ENCODE results near the gene MFSD6. TPM values are rescaled to one million over a fixed set of nuclear protein-coding genes. Genes with fewer than 3 reads are reported as not detected.

Gene MFSD6
- polyA plus RNA-seq, 1 donor from 2014 or later, result 11.8 TPM

DNA sequence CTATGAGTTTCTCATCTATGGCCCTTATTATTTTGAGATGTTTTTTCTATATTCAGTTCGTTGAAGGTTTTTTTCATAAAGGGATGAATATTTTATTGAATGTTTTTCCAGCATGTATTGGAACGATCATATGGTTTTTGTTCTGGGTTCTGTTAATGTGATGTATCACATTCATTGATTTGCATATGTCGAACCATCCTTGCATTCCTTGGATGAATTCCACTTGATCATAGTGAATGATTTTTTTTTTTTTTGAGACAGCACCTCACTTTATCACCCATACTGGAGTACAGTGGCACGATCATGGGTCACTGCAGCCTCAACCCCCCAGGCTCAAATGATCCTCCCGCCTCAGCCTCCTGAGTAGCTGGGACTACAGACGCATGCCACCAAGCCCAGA lies 131.9 kb downstream of the MFSD6 start:
- no peak for TF ChIP-seq EP300 (conservative IDR thresholded peaks at IDR 0.05; ENCODE audit: poor library complexity, severe bottlenecking)
- no peak for TF ChIP-seq TAF1 (IDR thresholded peaks at IDR 0.05; ENCODE audit: low read depth)
- no peak for TF ChIP-seq EZH2 (IDR thresholded peaks at IDR 0.05; ENCODE audit: borderline replicate concordance, insufficient read depth, low read length, poor library complexity, severe bottlenecking)
- TF ChIP-seq, protein P1, sequence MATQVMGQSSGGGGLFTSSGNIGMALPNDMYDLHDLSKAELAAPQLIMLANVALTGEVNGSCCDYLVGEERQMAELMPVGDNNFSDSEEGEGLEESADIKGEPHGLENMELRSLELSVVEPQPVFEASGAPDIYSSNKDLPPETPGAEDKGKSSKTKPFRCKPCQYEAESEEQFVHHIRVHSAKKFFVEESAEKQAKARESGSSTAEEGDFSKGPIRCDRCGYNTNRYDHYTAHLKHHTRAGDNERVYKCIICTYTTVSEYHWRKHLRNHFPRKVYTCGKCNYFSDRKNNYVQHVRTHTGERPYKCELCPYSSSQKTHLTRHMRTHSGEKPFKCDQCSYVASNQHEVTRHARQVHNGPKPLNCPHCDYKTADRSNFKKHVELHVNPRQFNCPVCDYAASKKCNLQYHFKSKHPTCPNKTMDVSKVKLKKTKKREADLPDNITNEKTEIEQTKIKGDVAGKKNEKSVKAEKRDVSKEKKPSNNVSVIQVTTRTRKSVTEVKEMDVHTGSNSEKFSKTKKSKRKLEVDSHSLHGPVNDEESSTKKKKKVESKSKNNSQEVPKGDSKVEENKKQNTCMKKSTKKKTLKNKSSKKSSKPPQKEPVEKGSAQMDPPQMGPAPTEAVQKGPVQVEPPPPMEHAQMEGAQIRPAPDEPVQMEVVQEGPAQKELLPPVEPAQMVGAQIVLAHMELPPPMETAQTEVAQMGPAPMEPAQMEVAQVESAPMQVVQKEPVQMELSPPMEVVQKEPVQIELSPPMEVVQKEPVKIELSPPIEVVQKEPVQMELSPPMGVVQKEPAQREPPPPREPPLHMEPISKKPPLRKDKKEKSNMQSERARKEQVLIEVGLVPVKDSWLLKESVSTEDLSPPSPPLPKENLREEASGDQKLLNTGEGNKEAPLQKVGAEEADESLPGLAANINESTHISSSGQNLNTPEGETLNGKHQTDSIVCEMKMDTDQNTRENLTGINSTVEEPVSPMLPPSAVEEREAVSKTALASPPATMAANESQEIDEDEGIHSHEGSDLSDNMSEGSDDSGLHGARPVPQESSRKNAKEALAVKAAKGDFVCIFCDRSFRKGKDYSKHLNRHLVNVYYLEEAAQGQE (IDR thresholded peaks at IDR 0.05; ENCODE audit: borderline replicate concordance), result no peak
- TF ChIP-seq POLR2AphosphoS5 (IDR thresholded peaks at IDR 0.05), result no peak
- TF ChIP-seq, protein P2, sequence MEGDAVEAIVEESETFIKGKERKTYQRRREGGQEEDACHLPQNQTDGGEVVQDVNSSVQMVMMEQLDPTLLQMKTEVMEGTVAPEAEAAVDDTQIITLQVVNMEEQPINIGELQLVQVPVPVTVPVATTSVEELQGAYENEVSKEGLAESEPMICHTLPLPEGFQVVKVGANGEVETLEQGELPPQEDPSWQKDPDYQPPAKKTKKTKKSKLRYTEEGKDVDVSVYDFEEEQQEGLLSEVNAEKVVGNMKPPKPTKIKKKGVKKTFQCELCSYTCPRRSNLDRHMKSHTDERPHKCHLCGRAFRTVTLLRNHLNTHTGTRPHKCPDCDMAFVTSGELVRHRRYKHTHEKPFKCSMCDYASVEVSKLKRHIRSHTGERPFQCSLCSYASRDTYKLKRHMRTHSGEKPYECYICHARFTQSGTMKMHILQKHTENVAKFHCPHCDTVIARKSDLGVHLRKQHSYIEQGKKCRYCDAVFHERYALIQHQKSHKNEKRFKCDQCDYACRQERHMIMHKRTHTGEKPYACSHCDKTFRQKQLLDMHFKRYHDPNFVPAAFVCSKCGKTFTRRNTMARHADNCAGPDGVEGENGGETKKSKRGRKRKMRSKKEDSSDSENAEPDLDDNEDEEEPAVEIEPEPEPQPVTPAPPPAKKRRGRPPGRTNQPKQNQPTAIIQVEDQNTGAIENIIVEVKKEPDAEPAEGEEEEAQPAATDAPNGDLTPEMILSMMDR (IDR thresholded peaks at IDR 0.05; ENCODE audit: poor library complexity, severe bottlenecking), result no peak
- no peak for TF ChIP-seq RAD21 (conservative IDR thresholded peaks at IDR 0.05)
- TF ChIP-seq MXI1 (conservative IDR thresholded peaks at IDR 0.05; ENCODE audit: poor library complexity, severe bottlenecking), result no peak
- TF ChIP-seq SMC3 (conservative IDR thresholded peaks at IDR 0.05; ENCODE audit: poor library complexity), result no peak
- H3K9ac ChIP-seq (ENCODE audit: low read length), result no peak overlapping the region
- H3K79me2 ChIP-seq (replicated peaks; ENCODE audit: insufficient read depth, low read length), result no peaks in the 10 kb centered on the region
- no peak overlapping the region for H3K4me3 ChIP-seq (ENCODE audit: low read length)
- H3K9me3 ChIP-seq (ENCODE audit: low read length), result no peaks in the 10 kb centered on the region
- H3K4me2 ChIP-seq (ENCODE audit: low read length), result no peak overlapping the region
- no peaks in the 10 kb centered on the region for H3K9me2 ChIP-seq (ENCODE audit: insufficient read depth, low read length)
- no peaks in the 10 kb centered on the region for H3K36me3 ChIP-seq (ENCODE audit: insufficient read depth, low read length)
- no peaks in the 10 kb centered on the region for H4K20me1 ChIP-seq (ENCODE audit: insufficient read depth)
- H3F3A ChIP-seq (ENCODE audit: insufficient read depth, low read length, poor library complexity, severe bottlenecking), result no peaks in the 10 kb centered on the region
- H3K27me3 ChIP-seq (ENCODE audit: insufficient read depth, low read depth, low read length), result no peaks in the 10 kb centered on the region
- no peak overlapping the region for H2AFZ ChIP-seq (ENCODE audit: low read depth, low read length)
- no peak overlapping the region for H3K27ac ChIP-seq (ENCODE audit: low read length)

DNA sequence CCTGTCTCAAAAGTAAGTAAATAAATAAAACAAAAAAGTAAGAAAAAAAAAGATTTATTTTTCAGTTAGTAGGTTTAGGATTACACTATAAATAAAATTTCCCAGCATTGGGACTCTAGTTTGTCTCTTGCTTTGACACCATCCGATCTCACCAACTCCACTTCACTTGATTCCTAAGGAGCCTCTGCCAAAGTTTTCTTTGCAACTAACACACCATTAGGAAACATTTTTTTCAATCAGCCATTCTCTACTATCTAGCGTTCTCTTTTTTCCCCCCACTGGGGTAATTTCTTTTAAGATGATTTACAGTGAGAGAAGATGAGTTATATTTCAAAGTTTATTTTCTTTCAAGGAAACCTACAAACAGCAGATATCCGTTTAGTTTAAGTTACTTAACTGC lies 136.9 kb downstream of the MFSD6 start:
- Histone ChIP-seq H3K27ac (ENCODE audit: low read length) (no peak overlapping the region), H3K4me2 (ENCODE audit: low read length) (no peak overlapping the region), H3K4me3 (ENCODE audit: low read length) (no peak overlapping the region), H2AFZ (ENCODE audit: low read depth, low read length) (no peak overlapping the region), H3K79me2 (replicated peaks; ENCODE audit: insufficient read depth, low read length) (no peaks in the 10 kb centered on the region), H3K9me3 (ENCODE audit: low read length) (no peaks in the 10 kb centered on the region), H3K27me3 (ENCODE audit: insufficient read depth, low read depth, low read length) (no peaks in the 10 kb centered on the region), H3F3A (ENCODE audit: insufficient read depth, low read length, poor library complexity, severe bottlenecking) (no peaks in the 10 kb centered on the region), H3K9me2 (ENCODE audit: insufficient read depth, low read length) (no peaks in the 10 kb centered on the region), H3K9ac (ENCODE audit: low read length) (no peak overlapping the region), H4K20me1 (ENCODE audit: insufficient read depth) (no peaks in the 10 kb centered on the region), H3K36me3 (ENCODE audit: insufficient read depth, low read length) (no peaks in the 10 kb centered on the region)
- TF ChIP-seq, protein P2 (IDR thresholded peaks at IDR 0.05; ENCODE audit: poor library complexity, severe bottlenecking), result no peak
- TF ChIP-seq EZH2 (IDR thresholded peaks at IDR 0.05; ENCODE audit: borderline replicate concordance, insufficient read depth, low read length, poor library complexity, severe bottlenecking), result no peak
- TF ChIP-seq TAF1 (IDR thresholded peaks at IDR 0.05; ENCODE audit: low read depth), result no peak
- no peak for TF ChIP-seq POLR2AphosphoS5 (IDR thresholded peaks at IDR 0.05)
- TF ChIP-seq MXI1 (conservative IDR thresholded peaks at IDR 0.05; ENCODE audit: poor library complexity, severe bottlenecking), result no peak
- TF ChIP-seq SMC3 (conservative IDR thresholded peaks at IDR 0.05; ENCODE audit: poor library complexity), result no peak
- no peak for TF ChIP-seq EP300 (conservative IDR thresholded peaks at IDR 0.05; ENCODE audit: poor library complexity, severe bottlenecking)

Measured in neural cell (in vitro differentiated cells).